NCI-H748 (cell line): ENCODE measurements around the gene SULF2.

Experiments used
- DNase-seq: peaks from one replicate; lab custom pipeline; 2025; ENCODE audit not compliant: unreplicated experiment; lab: John Stamatoyannopoulos, UW

The SULF2 gene

DNA sequence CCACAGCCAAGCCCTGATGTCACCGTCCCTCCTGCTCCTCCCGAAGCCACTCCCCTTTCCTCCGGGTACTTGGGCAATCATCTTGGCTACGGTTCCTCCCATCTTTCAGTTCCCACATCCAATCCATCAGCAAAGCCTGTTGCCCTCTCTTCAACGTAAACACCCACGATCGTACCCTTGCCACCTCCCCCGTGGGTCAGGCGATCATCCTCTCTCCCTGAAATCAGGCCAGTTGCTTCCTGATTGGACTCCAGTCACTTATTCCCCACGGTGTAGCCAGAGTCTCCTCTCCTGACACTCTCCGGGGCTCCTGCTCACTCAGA, 44.5 kb downstream of the SULF2 start:
- peak; percentile 79 for DNase-seq

DNA sequence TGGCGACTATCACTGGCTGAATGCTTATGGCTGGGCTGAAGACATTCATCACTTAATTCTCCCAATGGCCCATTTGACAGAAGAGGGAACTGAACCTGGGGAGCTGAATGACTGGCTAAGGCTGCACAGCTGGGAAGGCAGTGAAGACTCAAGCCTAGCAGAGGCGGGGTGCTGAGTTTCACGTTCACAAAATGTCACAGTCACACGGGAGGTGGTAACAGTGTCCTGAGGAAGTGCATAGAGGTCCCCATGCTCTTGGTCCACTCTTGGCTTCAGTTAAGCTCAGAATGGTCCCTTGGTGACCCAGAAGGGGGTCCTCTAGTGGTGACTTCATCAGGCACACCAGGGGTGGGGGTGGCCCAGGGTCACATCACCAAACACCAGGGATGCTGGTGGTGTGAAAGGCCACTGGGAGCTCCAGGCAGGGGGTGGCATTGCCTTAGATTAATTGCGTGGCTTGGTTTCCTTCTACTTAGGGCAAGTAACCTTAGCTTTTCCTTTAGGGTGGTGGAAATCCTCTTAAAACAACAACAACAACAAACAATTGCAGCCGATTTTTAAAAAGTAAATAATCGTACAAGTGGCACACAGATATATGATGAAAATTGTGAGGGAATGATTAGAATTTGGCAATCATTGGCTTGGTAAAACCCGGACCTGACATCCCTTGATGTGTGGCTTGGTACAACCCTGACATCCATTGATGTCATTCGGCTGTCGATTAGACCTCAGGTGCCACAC, 45.0 kb downstream of the SULF2 start:
- peak; percentile 38 for DNase-seq

DNA sequence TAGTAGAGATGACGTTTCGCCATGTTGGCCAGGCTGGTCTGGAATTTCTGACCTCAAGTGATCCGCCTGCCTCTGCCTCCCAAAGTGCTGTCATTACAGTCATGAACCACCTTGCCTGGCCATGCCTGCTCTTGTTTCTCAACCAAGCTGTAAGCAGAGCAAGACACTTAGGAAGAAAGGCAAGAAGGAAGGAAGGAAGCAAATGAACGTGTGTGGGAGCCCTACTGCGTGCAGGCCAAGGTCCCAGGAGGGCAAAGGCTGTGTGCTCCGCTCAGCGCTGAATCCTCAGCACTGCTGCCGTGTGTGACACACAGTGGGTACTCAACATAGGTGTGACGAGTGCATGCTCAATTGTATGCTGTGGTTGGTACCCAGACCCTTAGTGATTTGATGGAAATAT, 47.4 kb downstream of the SULF2 start:
- no peak for DNase-seq

DNA sequence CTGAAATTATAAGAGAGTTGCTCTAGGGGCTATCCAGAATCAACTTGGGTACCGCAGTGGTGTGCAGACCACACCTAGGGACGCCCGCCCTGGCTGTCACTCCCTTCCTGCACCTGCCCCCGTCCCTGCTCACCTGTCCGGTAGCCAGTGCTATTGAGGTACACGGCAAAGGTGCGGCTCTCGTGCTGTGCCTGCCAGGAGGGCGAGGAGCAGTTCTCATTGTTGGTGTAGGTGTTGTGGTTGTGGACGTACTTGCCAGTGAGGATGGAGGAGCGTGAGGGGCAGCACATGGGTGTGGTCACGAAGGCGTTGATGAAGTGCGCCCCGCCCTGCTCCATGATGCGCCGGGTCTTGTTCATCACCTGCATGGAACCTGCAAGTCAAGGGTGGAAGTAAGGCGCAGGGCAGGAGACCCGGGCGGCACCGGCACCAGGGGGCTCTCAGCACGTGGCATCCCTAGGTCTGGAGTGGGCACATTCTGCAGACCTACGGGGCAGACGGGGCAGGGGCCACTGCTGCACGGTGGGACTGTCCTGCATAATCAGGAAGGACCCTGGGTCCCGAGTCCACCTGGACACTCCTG, 48.6 kb downstream of the SULF2 start:
- peak; percentile 69 for DNase-seq

DNA sequence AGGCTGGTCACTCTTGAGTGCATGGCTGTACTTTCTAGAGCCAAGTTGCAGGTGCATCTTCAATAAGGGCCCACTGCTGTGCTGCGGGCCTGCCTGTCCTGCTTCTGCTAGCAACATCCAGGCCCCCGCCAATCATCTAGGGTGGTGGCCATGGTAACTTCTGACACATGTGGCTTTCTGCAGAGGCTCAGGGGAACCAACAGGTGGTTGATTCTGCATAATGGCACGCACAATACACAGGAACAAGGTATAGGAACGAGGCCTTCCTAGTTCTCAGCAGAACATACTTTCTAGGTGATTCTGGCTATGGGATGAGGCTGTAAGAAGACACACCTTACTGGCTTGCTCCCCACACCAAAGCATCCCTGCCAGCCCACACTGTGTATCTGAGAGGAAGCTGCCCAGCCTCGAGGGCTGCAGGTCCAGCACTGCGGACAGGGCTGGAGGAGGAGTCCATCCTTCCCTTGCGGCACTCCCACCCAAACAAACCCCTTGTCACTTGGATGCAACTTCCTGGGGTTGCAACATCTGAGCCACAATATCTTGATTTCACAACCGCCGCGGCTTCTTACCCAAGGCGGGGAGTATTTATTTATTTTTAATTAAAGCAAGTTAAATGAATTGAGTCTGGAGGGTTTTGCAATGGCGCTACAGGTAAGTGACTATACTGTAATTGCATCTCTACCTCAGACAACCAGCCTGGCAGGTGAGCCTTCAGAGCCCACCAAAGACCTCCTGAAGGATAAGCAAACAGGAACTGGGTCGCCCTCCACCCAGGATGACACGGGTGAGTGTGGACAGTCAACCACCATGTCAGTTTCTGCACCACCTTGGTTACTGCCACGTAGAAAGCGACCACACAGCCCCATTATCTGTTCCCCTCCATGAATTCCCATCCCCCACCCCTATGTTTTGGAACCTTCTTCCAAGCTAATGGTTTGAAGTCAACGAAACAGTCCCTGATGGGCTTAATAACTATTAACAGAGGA, 49.6 kb downstream of the SULF2 start:
- peak; percentile 15 for DNase-seq

DNA sequence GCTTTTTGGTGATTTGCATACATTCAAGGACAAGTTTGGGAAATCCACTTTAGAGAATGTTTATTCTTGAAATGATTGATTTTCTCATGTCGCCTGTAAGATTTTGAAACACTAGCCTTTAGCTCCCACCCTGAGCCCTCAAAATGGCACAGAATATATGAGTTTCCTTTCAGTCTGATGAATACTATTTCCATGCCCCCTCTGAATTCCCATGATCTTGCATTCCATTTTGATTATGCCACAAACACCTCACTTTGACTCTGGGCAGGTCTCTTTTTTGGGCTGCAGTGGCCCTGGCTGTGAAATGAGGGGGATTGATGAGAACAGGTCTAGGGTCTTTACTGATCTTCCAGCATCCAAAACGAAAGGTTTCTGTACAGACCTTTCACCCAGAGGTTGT, 50.4 kb downstream of the SULF2 start:
- no peak for DNase-seq

DNA sequence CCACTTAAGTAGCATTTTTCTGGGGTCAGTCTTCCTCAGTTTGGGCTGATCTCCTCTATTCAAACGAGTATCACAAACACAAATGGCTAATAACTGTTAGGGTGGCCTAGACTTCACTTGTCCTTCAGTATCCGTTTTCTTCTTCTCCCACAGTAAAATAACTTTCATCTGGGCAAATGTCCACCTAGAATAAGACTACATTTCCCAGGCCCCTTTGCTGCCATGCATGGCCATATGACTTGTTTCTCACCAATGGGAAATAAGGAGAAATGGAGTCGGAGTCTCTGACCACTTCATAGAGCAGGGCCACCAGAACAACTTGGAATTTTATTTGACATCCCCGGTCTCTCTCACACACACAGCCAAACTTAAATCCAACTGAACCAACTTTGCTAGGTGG, 51.4 kb downstream of the SULF2 start:
- no peak for DNase-seq

DNA sequence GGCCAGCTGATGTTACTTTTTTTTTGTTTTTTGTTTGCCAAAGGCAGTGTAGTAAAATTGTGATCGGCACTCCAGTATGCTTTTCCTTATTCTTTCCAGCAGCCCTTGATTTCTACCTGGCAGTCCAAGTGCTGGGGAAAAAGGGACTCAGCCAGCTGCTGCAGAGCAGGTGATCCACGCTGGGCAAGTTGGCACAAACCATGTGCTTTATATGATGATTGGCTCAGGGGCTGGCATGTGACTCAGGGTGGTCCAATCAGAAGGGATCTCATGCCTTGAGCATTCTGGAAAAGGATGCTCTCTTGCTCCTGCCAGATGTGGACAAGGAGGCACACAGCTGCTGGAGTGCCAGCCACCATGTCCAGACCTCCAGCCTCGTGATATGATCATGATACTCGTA, 54.5 kb downstream of the SULF2 start:
- DNase-seq: no peak

DNA sequence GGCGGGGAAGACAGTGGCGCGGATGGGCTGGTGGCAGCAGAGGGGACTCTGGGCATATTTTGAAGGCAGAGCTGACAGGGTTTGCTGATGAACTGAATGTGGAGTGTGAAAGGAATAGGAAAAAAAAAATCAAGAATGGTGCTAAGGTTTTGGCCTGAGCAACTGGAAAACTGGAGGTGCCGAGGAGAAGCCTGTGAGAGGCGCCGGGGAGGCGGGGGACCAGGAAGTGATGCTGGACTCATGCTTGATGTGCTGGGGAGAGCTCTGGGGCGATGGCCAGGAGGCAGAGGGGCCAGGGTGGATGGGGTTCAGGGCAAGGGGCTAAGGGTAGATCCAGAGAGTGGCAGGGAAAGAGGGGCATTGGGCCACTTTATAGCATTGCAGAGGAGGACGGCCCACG, 55.8 kb downstream of the SULF2 start:
- DNase-seq: no peak

DNA sequence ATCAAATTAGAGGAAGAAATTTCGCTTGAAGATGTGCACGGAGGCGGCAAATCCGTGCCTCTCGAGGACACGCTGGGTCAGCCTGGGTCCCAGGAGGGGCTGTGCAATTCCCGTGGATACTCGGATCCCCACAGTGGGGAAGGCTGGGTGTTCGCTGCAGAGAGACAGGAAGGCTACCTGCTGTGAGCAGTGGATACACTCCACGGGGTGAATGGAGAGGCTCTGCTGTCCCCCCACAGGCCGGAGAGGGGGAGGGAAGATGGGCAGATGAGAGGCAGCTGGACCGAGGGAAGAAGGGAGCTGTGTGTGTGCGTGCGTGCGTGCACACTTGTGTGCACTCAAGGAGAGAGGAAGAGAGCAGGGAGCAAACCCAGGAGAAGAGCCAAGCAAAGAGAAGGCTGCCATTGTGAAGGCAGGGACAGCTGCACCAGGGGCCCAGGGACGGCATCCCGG, 57.3 kb downstream of the SULF2 start:
- no peak for DNase-seq

DNA sequence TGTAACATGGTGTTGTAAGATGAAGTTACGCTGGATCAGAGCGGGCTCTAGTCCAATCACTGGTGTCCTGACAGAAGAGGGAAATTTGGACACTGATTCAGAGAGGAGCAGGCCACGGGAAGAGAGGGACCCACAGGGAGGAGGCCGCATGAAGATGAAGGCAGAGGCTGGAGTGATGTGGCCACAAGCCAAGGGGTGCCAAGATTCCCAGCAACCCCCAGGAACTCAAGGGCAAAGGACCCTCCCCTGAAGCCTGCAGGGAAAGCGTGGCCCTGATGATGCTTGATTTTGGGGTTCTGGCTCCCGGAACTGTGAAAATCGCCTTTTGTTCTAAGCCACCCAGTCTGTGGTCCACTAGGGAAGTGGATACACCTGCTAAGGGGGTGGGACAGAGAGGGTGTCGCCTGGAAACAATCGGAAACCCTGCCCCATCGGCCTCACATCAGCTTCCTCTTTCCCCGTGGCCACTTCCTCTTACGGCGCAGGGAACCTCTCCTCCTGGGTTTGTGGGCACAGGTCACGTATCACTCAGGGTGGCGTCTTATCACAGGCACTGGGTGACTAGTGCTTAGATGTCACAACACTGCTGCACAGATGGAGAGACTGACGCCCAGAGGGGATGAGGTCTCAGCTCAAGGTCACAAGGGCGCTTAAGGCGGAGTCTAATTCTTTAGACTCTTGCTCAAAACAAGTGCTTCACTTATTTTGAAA, 58.0 kb downstream of the SULF2 start:
- DNase-seq: no peak

DNA sequence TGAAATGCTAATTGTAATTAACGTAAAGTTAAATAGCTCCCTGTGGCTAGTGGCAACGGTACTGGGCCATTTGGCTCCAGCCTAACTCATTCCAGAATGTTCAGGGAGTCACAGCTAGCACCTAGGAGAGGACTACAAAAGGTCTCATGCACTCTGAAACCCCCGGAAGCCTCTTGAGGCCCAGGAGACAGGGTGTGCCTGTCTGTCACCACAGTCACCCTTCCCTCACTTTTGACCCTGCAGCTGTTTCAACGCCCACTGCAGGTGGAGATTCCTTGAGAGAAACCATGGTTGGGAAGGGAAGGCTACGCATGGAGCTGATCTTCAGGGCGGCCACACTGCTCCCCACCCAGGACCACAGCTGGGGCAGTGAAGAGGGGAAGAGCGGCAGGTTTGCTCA, 58.6 kb downstream of the SULF2 start:
- DNase-seq: no peak

DNA sequence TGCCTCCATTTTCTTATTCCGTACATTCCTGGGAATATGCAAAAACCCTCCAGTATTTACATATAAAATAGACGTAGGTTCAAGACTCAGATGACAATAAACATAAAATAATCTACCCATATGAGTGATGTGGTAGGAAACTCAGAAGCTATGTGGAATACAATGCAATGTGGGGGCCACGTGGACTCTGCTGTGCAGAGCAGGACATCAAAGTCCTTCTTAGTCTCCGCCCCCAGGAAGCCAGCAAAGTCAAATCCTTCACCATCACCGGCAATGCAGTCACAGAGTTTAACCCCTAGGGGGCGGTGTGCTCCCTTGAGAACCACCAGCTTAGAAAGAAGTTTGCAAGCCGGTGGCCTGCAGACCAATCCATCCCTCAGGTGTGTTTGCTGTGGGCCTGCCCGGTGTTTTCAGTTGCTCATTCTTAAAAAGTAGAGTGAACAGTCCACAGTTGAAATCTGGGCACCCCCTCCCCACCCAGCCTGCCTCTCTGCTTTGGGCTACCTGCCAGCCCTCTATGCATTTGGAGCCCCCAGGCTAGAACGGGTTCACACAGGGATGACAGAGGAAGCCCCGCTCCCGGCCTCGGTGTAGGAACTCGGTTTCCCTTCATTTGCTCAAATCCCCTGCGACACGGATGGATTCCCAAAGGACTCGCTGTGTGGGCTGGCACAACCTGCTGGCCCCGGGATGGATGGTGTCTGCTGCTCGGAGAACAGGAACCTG, 59.9 kb downstream of the SULF2 start:
- peak; percentile 71 for DNase-seq

DNA sequence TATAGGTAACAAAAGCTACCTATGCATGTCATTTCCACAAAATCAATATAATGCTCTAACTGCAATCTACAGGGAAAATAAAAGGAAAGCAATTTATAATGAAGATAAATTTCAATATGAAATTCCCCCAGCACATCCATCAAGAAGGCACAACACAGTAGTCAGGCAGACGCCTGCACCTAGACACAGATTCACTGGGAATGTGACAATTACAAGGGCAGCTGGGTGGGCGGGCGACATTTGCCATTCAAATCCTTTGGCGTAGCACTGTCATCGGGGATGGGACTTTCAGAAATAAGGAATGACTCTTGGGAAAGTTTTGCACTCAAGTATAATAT, 60.4 kb downstream of the SULF2 start:
- DNase-seq: no peak

DNA sequence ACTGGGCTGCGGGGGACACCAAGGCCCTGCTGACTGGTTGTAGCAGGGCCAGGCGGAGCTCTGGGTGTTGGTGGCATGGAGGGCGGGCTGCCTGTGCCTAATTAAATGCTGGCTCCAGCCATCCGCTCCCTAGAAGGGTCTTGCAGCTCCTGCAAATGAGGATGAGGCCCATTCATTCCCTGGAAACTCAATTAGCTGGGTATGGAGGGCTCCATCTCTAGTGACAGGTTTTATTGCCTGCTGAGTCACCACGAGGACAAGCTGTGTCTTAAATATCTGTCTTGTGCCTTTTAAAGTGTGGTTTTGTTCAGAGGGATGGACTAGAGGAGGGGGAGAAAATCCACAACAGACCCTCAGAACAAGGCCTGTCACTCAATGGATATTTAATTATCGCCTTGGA, 60.9 kb downstream of the SULF2 start:
- DNase-seq: no peak

DNA sequence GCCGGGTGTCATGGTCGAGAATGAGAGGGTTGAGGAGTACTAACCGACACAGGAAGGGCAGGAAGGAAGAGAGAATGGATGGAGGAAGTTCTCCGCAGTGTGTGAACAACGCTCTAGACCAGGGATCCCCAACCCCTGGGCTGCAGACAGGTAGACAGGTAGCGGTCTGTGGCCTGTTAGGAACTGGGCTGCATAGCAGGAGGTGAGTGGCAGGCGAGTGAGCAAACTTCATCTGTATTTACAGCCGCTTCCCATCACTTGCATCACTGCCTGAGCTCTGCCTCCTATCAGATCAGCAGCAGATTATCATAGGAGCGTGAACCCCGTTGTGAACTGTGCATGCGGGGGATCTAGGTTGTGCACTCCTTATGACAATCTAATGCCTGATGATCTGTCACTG, 62.0 kb downstream of the SULF2 start:
- DNase-seq: no peak

DNA sequence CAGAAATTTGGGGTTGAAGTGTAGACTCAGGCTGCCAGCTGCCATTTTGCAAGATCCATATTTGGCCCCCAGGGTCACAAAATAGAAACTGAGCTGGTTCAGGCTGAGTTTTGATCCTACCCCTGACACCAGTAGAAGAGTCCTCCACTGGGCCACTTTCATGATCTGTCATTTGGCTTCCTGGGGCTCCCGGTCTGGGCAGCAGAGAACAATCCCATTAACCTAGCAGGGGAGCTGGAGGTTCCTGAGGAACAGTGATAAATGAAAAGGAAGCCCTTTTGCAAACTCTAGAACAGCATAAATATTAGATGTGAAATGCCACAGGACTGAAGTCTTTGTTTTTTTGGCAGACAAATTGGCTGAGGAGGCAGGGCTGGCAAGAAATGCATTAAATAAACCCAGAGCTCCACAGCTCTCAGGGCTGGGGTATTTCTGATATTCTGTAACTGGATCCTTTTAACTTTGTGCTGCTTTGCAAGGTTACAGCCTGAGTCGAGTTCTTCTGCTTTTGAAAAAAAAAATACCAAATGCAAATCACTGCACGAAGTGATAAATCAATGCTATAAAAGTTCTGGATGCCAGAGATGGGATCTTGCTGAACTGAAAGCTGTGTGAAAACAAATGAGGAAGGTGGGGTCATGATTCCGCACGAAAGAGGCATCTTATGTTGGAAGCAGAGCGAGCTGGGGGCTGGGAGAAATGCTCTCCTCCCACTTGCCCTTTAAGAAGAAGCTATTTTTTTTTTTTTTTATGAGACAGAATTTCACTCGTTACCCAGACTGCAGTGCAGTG, 64.4 kb downstream of the SULF2 start:
- no peak for DNase-seq

DNA sequence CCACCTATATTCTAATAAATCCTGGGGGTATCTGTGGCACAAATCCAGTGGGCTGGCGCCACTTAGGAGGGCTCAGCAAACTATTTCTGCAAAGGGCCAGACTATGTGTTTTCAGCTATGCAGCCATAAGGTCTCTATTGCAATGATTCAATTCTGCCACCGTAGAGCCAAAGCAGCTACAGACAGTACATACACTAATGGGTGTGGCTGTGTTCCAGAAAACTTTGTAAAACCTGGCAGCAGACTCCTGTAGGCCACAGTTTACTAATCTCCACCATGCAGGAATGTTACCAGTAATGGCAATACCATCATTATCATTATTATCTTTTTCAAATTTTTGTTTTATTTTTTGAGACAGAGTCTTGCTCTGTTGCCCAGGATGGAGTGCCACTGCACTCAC, 65.7 kb downstream of the SULF2 start:
- no peak for DNase-seq

DNA sequence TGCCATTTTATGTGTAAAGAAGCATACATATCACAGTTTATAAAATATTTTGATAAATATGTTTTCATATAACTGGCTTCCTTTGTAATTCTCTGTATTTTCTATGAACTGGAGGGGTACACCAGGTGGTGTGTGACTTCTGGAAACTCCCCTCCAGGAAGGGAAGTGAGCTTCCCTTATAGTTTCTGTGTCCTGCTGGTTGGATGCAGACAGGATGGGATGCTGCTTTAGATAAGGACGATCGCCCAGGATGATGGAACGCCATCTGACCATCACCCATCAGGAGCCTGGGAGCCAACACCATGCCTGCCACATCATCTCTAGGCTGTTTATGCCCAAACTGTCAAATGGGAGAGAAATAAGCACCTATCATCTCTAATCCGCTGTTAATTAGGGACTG, 66.1 kb downstream of the SULF2 start:
- DNase-seq: no peak

DNA sequence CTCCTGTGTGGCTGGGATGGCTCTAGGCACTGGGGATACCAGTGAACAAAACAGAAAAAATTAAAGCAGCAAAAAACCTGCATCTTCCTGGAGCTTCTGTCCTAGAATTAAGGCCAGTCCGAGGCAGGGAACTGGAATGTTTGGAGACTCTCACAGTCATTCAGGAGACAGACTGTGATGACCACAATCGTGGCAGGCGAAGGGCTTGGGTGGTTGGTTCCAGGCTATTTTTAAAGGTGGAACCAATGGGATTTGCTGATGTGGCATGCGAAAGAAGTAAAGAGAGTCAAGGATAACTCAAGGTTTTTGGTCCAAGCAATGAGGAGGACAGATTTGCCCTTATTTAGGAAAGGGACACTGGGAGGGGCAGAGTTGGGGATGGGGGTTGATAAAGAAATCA, 66.9 kb downstream of the SULF2 start:
- no peak for DNase-seq
